ENCODE measurements around the gene RNU7-1. TPM values are rescaled to one million over a fixed set of nuclear protein-coding genes. Genes with fewer than 3 reads are reported as not detected.
A peak's percentile ranks its signal among the peaks of the same experiment; 100 is the strongest.

RNU7-1 gene
- total and polyA plus RNA-seq, 10 of the 15 experiments (the other 5 are each of a cell fraction or from before 2014, with no cell fraction given): not detected

DNA sequence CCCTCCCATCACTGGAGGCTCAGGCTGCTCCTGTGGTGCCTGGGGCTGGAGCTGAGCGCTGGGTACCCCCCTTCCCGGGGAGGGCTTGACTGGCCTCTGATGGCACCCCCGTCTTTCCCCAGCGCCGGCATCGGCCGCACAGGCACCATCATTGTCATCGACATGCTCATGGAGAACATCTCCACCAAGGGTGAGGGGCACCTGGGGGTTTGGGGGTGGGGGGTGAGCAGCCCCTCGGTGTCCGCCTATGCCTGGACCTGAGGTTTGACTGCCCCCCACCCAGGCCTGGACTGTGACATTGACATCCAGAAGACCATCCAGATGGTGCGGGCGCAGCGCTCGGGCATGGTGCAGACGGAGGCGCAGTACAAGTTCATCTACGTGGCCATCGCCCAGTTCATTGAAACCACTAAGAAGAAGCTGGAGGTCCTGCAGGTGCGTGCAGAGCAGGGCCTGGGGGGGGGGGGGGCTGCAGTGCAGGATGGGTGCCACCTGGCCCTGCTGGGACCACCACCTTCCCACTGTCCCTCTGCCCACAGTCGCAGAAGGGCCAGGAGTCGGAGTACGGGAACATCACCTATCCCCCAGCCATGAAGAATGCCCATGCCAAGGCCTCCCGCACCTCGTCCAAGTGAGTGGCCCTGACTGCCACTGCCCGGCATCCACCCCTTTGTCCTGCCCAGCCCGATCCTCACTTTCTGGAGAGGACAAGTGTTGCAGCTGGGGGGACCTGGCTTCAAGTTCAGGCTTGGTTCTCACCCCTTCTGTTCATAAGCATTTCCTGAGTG lies 16.4 kb downstream of the RNU7-1 start:
- WGBS (ENCODE audit: insufficient coverage, insufficient replicate concordance, low lambda C conversion rate, missing lambda C conversion rate): 50% methylated on average over 26 of the region's 26 CpGs
- Histone ChIP-seq H3K79me2 (ENCODE audit: control insufficient read depth, insufficient read depth, low read length) (peaks cover 62% of the 10 kb centered on the region), H3K27ac (ENCODE audit: control insufficient read depth, insufficient read depth) (peak overlapping the region; percentile 99), H3K4me3 (peak overlapping the region; percentile 95), H3K4me2 (ENCODE audit: control insufficient read depth, insufficient read depth) (peak overlapping the region; percentile 99), H3K27me3 (replicated peaks in 1 of 2; ENCODE audit: control insufficient read depth in 2 of 2, insufficient read depth in 2 of 2, low read length in 1 of 2) (no peaks in the 10 kb centered on the region), H4K20me1 (ENCODE audit: control insufficient read depth, insufficient read depth) (no peaks in the 10 kb centered on the region), H3K4me1 (ENCODE audit: control insufficient read depth, insufficient read depth, low read length) (peaks cover 79% of the 10 kb centered on the region), H3K36me3 (ENCODE audit: control insufficient read depth in 2 of 2, insufficient read depth in 2 of 2, low read length in 1 of 2) (peaks cover 17 to 30% of the 10 kb centered on the region in 2 experiments), H2AFZ (ENCODE audit: control insufficient read depth, low read depth, low read length) (no peak overlapping the region), H3K9me3 (replicated peaks; ENCODE audit: control insufficient read depth, insufficient read depth, low read length) (no peaks in the 10 kb centered on the region), H3K9ac (ENCODE audit: control insufficient read depth, insufficient read depth, low read length) (peak overlapping the region; percentile 91)
- no peak for FAIRE-seq
- no peak for DNase-seq (ENCODE audit: low read depth, low spot score)
- SMC1A ChIA-PET (ENCODE audit: uncharacterized antibody, unreplicated experiment): interaction anchor here (1.1 to 13.2 kb wide), 3 partner anchors 12 to 134 kb away, joined by 3 to 395 read pairs (median 4); partner anchors contain the start of genes C12orf57, PTPN6 and RNU7-1
- BruUV-seq (replicated peaks): no TSS peak
- RAD21 ChIA-PET (ENCODE audit: unreplicated experiment): interaction anchor here (0.7 to 13.5 kb wide), 7 partner anchors 9 to 148 kb away, joined by 4 to 426 read pairs (median 5); partner anchors contain the start of genes C12orf57, PTPN6 and RNU7-1
- POLR2A ChIA-PET: interaction anchor here (1.0 to 13.5 kb wide), 9 partner anchors 9 to 151 kb away, joined by 3 to 524 read pairs (median 4); partner anchors contain the start of genes C12orf57, C1RL, CDCA3 and LPCAT3
- TF ChIP-seq SMAD5 (IDR thresholded peaks at IDR 0.05; ENCODE audit: low read depth) (0 out of 2 replicates have a peak, but pooled peaks have one; percentile 4), SMARCA5 (IDR thresholded peaks at IDR 0.05) (0 out of 2 replicates have a peak, but pooled peaks have one; percentile 26), TARDBP (IDR thresholded peaks at IDR 0.05; ENCODE audit: borderline replicate concordance) (0 out of 2 replicates have a peak, but pooled peaks have one; percentile 8)
- TF ChIP-seq, protein P1, sequence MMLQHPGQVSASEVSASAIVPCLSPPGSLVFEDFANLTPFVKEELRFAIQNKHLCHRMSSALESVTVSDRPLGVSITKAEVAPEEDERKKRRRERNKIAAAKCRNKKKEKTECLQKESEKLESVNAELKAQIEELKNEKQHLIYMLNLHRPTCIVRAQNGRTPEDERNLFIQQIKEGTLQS (IDR thresholded peaks at IDR 0.05; ENCODE audit: borderline replicate concordance, extremely low read depth, low read depth, low read length): no peak
- in situ Hi-C loops (cut with MboI) (loop anchor here (5.0 to 25.0 kb wide), 2 partner anchors 152 to 1677 kb away; no protein-coding TSS in a partner anchor), intact Hi-C loops (cut with micrococcal nuclease; ENCODE audit: unreplicated experiment) (loop anchor here (1.0 to 5.0 kb wide), 3 partner anchors 16 to 152 kb away; partner anchors contain the start of gene C12orf57)
- no peak for ATAC-seq
- CTCF ChIA-PET: interaction anchor here (0.9 to 13.2 kb wide), 8 partner anchors 9 to 148 kb away, joined by 4 to 645 read pairs (median 5); partner anchors contain the start of genes C12orf57, LPCAT3, PTPN6 and RNU7-1

Data from GM12878 (cell line).